GM12875 (cell line): ENCODE results near the gene CDK2.

Source experiments
- H3K4me3 ChIP-seq: one replicate; pipeline ENCODE4 v1.5.1; 2011; ENCODE audit warnings: low read depth, low read length, control low read depth
- TF ChIP-seq, protein P1 (sequence below): IDR thresholded peaks from 2 replicates; pipeline ENCODE4 v1.5.1; 2011; ENCODE audit warnings: low read depth, mild to moderate bottlenecking, control low read depth, inconsistent platforms, low read length, moderate library complexity, borderline replicate concordance; ENCODE audit not compliant: insufficient read depth

The CDK2 gene

DNA sequence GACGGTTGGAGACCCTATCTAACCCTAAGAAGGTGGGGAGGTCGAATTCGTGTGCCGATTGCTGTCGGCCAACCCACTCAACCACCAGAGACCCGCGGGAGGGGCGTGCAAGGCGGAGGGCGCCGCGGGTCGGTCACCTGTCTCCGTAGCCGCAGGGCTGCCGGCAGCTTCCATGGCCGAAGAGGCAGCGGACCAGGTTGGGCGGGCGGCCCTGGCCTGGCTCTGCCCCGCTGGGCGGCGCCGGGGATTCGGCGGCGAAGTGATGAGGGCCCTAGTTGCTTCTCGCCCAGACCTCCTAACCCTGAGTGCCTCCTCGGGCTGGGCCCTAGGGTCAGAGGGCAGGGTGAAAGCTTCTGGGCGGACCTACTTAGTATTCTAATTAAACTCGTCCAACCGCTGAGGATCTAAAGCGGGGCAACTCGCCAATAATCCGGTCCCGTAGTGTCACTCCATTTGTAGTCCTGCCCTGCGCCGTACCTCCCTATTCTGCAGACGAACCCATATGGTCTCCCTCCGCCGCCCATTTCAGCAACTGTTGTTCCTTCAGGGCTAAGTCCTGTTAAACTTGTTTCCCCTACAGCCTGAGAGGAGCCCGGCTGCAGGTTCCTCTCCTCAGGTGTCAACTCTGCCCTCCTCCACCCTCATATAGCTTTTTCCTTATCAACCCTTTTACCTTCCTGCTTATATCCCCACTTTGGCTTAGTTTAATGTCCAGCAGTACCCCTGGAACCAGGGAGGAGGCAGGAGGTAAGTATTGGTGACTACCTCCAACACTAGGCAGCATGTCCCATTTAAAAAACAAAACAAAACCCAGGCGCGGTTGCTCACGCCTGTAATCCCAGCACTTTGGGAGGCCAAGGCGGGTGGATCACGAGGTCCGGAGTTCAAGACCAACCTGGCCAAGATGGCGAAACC lies 38.8 kb upstream of the CDK2 start, which contains the start of gene PYM1:
PYM1 (minus strand) TSS at position 307 of the 915 bp plus-strand sequence; CDS start at position 174, 133 bp downstream.
- TF ChIP-seq, protein P1, sequence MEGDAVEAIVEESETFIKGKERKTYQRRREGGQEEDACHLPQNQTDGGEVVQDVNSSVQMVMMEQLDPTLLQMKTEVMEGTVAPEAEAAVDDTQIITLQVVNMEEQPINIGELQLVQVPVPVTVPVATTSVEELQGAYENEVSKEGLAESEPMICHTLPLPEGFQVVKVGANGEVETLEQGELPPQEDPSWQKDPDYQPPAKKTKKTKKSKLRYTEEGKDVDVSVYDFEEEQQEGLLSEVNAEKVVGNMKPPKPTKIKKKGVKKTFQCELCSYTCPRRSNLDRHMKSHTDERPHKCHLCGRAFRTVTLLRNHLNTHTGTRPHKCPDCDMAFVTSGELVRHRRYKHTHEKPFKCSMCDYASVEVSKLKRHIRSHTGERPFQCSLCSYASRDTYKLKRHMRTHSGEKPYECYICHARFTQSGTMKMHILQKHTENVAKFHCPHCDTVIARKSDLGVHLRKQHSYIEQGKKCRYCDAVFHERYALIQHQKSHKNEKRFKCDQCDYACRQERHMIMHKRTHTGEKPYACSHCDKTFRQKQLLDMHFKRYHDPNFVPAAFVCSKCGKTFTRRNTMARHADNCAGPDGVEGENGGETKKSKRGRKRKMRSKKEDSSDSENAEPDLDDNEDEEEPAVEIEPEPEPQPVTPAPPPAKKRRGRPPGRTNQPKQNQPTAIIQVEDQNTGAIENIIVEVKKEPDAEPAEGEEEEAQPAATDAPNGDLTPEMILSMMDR: no peak
- H3K4me3 ChIP-seq: peak within 1 kb of the TSS; percentile 69

DNA sequence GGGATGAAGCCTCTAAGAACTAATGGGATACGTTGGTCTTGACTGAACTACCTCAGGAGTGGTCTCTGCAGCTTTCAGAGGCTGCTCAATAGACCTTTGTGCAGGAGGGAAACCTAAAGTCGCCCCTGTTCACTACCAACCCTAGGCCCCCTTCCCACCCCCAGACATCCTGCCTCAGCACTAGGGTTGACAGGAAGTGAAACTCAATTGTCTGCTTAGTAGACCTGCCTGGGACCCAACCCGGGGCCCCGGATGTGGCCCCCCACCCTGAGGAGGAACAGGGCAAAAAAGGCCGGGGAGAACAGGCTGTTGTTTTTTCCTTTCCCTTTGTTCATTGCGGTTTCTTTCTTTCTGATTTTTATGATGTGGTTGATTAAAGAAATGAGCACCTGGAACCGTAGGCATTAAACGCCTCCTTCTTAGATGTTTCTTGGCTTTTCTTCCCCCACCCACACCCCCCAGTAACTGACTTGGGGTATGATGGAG lies 37.3 kb upstream of the CDK2 start:
- H3K4me3 ChIP-seq: peak overlapping the region; percentile 29
- TF ChIP-seq, protein P1: no peak

DNA sequence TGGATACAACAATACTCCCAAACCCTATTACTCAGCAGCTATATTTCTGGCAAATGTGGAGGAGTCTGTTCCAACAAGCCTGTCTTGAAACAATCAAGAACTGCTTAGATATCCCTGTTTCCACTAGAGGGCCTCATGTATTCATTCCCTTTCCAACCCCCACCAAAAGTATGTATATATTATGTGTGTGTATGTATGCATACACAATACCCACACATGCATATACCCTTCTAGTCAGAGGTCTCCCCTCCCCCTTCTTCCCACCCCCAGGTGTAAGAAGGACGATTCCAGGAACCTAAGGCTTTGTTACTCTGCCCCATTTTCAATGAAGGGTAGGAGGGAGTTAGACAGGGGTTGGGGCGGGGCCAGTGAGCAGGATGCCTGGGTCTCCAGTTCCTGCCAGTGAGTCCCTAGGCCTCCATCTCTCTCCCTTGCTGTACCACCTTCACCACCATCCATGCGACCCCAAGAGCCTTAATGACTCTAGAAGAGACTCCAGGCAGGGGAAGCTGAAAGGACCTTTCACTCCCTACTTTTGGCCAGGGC lies 35.8 kb upstream of the CDK2 start, which contains the start of gene DGKA:
DGKA (plus strand) TSS at position 392 of the 546 bp plus-strand sequence. CDS start 5,342 bp downstream, outside the sequence.
- H3K4me3 ChIP-seq: peak within 1 kb of the TSS; percentile 90
- TF ChIP-seq, protein P1: peak; percentile 63

DNA sequence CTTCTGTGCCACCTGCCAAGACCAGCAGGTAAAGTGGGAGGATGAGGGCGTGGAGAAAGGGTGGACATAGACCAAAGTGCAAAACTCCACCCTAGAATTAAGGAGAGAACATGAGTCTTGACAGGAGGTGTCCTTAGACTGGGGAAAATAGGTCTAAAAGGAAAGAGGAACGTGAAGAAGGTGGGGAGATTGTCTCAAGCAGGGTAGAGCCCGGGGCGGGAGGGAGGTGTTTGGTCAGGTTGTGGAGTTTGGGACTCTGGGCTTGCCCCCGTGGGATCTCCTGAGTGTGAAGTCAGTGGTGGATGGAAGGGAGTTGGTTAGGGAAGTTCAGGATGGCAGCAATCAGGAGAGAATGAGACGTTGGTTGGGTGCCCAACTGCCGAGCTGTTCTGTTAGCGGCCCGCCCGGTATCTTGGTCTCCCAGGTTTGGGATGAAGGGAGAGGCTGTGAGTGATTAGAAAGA lies 35.3 kb upstream of the CDK2 start:
- peak overlapping the region; percentile 90 for H3K4me3 ChIP-seq
- TF ChIP-seq, protein P1: no peak

DNA sequence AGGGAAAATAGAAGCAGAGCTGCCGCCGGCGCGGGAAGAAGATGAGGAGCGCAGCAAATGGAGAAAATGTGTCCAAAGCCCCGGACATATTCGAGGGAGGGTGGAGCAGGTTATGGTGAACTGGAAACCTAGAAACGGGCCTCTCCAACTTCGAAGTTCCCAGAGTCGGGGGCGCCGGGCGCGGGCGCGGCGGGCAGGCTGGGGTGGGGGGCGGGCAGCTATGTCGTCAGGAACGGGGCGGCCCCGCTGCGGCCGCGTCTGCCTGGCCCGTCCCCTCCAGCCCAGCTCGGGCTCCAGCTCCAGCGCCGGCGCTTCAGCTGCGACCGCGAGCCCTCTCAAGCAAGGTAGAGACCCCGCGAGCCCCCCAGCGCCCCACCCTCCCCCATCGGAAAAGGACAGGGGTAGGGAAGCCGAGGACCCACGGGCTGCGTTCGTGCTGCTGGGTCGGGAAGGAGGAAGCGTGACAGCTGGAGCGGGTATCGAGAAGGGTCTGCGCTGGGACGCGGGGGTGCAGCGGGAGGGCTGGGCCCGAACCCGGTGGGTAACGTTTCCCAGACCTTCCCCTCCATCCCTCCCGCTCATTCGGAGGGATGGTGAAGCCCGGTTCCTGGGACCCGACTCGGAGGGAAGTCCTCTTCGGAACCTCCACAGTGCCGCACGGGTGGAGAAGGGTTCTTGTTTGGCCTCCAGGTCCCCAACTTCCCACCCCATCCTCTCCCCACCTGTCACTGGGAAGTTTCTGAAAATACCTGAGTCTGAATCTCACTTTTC lies 34.7 kb upstream of the CDK2 start:
- TF ChIP-seq, protein P1: no peak
- H3K4me3 ChIP-seq: peak overlapping the region; percentile 90

DNA sequence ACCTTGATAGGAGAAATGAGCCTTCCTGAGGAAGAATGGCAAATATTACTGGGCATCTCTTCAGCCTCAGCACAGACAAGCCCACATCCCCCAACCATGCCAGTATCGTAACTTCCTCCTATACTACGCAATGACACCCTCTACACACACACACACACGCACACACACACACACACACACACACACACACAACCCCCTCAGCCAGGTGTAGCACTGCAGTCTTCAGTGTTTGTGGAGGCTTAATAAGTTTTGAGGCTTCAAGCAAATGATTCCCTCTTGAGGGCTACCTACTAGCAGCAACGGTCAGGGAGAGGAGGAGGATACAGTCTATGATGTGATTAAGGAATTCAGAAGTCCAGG lies 34.1 kb upstream of the CDK2 start:
- H3K4me3 ChIP-seq: peak overlapping the region; percentile 90
- TF ChIP-seq, protein P1: no peak
